ENCODE measurements around the gene P2RX5. TPM values are rescaled to one million over a fixed set of nuclear protein-coding genes. Genes with fewer than 3 reads are reported as not detected.

Gene P2RX5
- total and polyA plus RNA-seq, 10 of the 15 experiments (the other 5 are each of a cell fraction or from before 2014, with no cell fraction given), result 6.9 to 28.8 (median 19.5) TPM

DNA sequence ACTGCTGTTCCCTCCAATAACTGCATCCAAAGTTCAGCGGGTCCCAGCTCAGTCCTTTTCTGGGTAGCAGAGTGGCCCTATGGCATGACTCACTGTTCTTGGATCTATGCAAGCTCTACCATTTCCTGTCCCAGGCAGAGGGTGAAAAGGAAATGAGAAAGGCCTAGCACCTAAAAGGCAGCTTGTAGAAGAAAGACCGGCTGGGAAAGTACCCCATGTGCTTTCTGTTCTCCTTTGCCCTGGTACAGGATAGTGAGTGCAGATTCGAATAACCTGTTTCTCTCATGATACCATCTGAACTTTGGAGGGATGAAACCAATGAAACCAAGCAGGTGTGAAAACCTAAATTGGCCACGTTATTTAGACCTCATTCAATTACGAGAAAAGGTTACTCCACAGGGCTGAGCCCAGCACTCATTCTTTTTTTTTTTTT, 15.0 kb upstream of the P2RX5 start (continued):
- TF ChIP-seq E4F1 (IDR thresholded peaks at IDR 0.05; ENCODE audit: borderline replicate concordance, partially characterized antibody) (no peak), BACH1 (IDR thresholded peaks at IDR 0.05; ENCODE audit: borderline replicate concordance) (peak; percentile 93; the same call in 1 of the 2 replicates), CEBPZ (IDR thresholded peaks at IDR 0.05; ENCODE audit: low read depth, low read length) (no peak), MYC (IDR thresholded peaks at IDR 0.05; ENCODE audit: insufficient read depth, insufficient read length, insufficient replicate concordance, low read length, severe bottlenecking) (no peak), KLF5 (IDR thresholded peaks at IDR 0.05; ENCODE audit: partially characterized antibody) (peak; percentile 46), BCL3 (IDR thresholded peaks at IDR 0.05; ENCODE audit: borderline replicate concordance, insufficient read depth, low read depth, low read length, poor library complexity, severe bottlenecking) (peak; percentile 86), IKZF1 (conservative IDR thresholded peaks at IDR 0.05) (peak; percentile 97), SUZ12 (IDR thresholded peaks at IDR 0.05; ENCODE audit: unreplicated experiment) (no peak), MLLT1 (IDR thresholded peaks at IDR 0.05) (peak; percentile 94), ZNF207 (IDR thresholded peaks at IDR 0.05; ENCODE audit: borderline replicate concordance) (no peak), NFXL1 (IDR thresholded peaks at IDR 0.05; ENCODE audit: borderline replicate concordance) (no peak), MTA3 (IDR thresholded peaks at IDR 0.05; ENCODE audit: borderline replicate concordance, low read length) (peak; percentile 94), MEF2B (IDR thresholded peaks at IDR 0.05; ENCODE audit: partially characterized antibody, poor library complexity, severe bottlenecking) (peak; percentile 90)
- TF ChIP-seq, protein P1, sequence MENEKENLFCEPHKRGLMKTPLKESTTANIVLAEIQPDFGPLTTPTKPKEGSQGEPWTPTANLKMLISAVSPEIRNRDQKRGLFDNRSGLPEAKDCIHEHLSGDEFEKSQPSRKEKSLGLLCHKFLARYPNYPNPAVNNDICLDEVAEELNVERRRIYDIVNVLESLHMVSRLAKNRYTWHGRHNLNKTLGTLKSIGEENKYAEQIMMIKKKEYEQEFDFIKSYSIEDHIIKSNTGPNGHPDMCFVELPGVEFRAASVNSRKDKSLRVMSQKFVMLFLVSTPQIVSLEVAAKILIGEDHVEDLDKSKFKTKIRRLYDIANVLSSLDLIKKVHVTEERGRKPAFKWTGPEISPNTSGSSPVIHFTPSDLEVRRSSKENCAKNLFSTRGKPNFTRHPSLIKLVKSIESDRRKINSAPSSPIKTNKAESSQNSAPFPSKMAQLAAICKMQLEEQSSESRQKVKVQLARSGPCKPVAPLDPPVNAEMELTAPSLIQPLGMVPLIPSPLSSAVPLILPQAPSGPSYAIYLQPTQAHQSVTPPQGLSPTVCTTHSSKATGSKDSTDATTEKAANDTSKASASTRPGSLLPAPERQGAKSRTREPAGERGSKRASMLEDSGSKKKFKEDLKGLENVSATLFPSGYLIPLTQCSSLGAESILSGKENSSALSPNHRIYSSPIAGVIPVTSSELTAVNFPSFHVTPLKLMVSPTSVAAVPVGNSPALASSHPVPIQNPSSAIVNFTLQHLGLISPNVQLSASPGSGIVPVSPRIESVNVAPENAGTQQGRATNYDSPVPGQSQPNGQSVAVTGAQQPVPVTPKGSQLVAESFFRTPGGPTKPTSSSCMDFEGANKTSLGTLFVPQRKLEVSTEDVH (IDR thresholded peaks at IDR 0.05; ENCODE audit: low read depth, partially characterized antibody), result peak; percentile 71
- TF ChIP-seq, protein P2, sequence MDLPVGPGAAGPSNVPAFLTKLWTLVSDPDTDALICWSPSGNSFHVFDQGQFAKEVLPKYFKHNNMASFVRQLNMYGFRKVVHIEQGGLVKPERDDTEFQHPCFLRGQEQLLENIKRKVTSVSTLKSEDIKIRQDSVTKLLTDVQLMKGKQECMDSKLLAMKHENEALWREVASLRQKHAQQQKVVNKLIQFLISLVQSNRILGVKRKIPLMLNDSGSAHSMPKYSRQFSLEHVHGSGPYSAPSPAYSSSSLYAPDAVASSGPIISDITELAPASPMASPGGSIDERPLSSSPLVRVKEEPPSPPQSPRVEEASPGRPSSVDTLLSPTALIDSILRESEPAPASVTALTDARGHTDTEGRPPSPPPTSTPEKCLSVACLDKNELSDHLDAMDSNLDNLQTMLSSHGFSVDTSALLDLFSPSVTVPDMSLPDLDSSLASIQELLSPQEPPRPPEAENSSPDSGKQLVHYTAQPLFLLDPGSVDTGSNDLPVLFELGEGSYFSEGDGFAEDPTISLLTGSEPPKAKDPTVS (IDR thresholded peaks at IDR 0.05; ENCODE audit: low read depth, low read length), result no peak
